BE2C (cell line): ENCODE results near the gene STRA6.

Experiments
- DNase-seq: peaks from one replicate; pipeline ENCODE4 v3.0.0-alpha.2; 2020
- H3K27me3 ChIP-seq: fragments of 250-450 bp; sonication (Bioruptor Pico); 2 replicates; pipeline ENCODE4 v1.5.1; 2020; ENCODE audit warnings: mild to moderate bottlenecking
- H3K36me3 ChIP-seq: fragments of 250-450 bp; sonication (Bioruptor Pico); 2 replicates; pipeline ENCODE4 v1.5.1; 2020; ENCODE audit warnings: mild to moderate bottlenecking
- H3K4me1 ChIP-seq: fragments of 250-450 bp; sonication (Bioruptor Pico); 2 replicates; pipeline ENCODE4 v1.5.1; 2020
- H3K4me3 ChIP-seq: 2 replicates; pipeline ENCODE4 v1.5.1; 2011; ENCODE audit warnings: low read depth, low read length
- H3K9me3 ChIP-seq: fragments of 250-450 bp; sonication (Bioruptor Pico); 2 replicates; pipeline ENCODE4 v1.5.1; 2020
- TF ChIP-seq, protein P1 (sequence below): IDR thresholded peaks from 2 replicates; pipeline ENCODE4 v1.5.1; 2012; ENCODE audit warnings: mild to moderate bottlenecking, low read depth, low read length

STRA6 gene

DNA sequence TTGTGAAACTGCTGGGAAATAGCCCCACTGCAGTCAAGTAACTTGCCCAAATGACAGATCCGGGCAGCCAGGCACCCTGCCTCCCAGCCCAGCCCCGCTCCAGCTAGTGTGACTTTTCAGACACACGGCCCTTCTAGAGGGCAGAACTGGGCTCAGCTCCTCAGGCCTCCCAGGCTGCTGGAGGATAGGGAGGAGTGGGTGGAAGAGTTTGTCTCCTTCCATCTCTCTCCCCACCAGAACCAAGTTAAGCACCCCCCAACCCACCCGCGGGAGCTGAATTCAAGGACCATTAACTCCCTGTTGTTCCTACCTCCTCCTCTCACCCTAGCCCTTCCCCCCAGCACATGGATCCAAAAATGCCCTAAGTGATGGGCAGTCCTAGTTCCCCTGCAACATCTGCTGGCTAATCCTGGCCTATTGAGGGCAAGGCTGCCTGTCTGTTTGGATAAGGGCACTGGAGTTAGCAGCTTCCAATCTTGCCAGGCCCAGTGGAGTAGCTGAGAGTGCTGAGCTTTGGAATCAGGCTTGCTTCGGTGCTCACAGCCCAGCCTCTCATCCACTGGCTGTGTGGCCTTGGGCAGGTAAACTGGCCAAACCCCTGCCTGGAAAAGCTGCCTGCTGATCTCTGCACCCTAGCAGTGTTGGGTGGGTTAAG lies 36.6 kb upstream of the STRA6 start:
- no peaks in the 10 kb centered on the region for H3K36me3 ChIP-seq
- H3K27me3 ChIP-seq = no peaks in the 10 kb centered on the region
- H3K4me3 ChIP-seq = no peak overlapping the region
- H3K9me3 ChIP-seq = no peaks in the 10 kb centered on the region
- TF ChIP-seq, protein P1, sequence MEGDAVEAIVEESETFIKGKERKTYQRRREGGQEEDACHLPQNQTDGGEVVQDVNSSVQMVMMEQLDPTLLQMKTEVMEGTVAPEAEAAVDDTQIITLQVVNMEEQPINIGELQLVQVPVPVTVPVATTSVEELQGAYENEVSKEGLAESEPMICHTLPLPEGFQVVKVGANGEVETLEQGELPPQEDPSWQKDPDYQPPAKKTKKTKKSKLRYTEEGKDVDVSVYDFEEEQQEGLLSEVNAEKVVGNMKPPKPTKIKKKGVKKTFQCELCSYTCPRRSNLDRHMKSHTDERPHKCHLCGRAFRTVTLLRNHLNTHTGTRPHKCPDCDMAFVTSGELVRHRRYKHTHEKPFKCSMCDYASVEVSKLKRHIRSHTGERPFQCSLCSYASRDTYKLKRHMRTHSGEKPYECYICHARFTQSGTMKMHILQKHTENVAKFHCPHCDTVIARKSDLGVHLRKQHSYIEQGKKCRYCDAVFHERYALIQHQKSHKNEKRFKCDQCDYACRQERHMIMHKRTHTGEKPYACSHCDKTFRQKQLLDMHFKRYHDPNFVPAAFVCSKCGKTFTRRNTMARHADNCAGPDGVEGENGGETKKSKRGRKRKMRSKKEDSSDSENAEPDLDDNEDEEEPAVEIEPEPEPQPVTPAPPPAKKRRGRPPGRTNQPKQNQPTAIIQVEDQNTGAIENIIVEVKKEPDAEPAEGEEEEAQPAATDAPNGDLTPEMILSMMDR = no peak
- H3K4me1 ChIP-seq = peaks cover 57% of the 10 kb centered on the region
- peak; percentile 63 for DNase-seq

DNA sequence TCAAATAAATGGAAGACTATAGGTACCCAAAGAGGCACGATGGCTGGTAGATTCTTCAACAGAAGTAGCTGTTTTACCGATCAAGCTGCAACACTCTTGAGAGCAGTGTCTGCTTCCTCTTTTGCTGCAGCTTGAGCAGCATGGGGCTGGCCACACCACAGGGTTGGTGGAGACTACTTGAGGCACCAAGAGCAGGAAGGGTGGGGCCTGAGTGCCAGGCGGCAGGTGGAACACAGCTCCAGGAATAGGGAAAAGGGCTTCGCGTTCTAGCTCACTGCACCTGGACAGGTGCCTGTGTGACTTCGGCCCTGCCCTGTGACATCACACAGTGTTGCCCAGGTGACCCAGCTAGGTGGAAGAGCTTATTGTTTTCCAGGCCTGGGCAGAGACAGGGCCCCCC lies 33.4 kb upstream of the STRA6 start, which contains the start of gene CCDC33:
Gene CCDC33, plus strand, starts transcription at position 365 of the 400 bp plus-strand sequence. CDS start 394 bp downstream, outside the sequence.
- no peak for DNase-seq
- Histone ChIP-seq H3K36me3 (no peaks in the 10 kb centered on the region), H3K4me3 (no peak within 1 kb of the TSS), H3K4me1 (peaks cover 56% of the 10 kb centered on the region), H3K27me3 (no peaks in the 10 kb centered on the region), H3K9me3 (no peaks in the 10 kb centered on the region)
- TF ChIP-seq, protein P1 = no peak

DNA sequence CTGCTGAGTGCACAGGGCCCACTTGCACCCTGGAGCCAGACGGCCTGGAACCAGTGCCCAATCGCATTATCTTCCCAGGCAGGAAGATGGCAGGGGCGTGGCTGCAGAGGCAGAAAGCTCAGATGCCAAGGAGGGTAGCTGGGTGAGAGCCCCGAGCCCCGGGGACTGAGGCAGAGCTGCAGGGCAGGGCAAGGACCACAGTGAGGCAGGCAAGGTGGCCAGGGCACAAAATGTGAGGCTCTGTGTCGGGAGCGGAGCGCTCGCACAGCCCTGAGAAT lies 31.9 kb upstream of the STRA6 start:
- TF ChIP-seq, protein P1 = no peak
- Histone ChIP-seq H3K27me3 (no peaks in the 10 kb centered on the region), H3K4me3 (no peak overlapping the region), H3K9me3 (no peaks in the 10 kb centered on the region), H3K36me3 (no peaks in the 10 kb centered on the region), H3K4me1 (peaks cover 60% of the 10 kb centered on the region)
- no peak for DNase-seq

DNA sequence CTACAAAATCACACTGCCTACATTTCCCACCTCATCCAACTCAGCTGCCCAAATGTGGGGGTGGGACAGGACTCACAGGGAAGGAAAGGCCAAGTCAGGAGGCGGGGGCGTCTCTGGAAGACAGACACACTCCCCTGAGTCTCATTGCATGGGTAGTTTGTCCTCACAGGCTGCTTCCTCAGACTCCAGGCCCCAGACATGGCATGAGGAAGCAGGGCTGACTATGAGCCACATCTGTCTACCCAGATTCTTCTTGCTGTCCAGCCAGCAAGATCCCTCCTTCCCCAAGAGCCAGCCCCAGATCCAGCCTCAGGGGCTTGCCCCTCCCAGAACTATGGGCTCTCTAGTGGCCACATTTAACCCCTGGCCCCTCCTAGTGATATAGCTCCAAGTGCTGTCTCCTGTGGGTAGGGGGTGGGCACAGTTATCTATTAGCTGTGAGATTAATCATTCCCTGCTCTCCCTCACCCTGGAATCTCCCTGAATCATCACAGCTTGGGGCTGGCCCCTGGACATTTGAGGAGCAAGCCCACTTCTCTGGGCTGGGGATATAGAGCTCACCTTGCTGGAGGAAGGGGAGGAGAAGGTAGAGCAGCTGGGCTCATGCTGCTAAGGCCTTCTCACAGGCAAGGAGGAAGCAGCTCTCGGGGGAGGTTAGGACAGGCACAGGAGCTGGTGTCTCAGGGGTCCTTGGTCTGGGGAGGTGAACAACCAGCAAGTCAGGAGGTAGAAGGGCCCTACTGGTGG lies 31.4 kb upstream of the STRA6 start:
- Histone ChIP-seq H3K9me3 (no peaks in the 10 kb centered on the region), H3K27me3 (no peaks in the 10 kb centered on the region), H3K4me3 (no peak overlapping the region), H3K4me1 (peaks cover 60% of the 10 kb centered on the region), H3K36me3 (no peaks in the 10 kb centered on the region)
- TF ChIP-seq, protein P1 = no peak
- DNase-seq = peak; percentile 63

DNA sequence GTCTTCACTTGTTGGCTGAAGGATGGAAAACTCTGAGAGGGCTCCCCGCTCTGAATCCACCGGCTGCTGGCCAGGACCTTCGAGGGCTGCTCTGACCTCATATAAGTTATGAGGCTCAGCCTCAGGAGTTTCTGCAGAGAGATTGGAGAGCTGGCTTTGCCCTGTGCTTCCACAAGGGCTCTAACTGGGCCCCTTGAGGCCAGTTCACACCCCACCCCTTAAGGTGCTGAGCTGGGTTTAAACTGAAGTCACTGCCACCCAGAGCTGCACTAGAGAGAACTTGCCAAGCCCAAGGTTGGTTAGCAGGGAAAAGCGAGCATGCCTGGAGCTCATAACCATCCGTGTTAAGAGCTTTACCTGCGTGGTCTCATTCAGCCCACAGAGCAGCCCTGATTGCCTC lies 30.8 kb upstream of the STRA6 start:
- peaks cover 56% of the 10 kb centered on the region for H3K4me1 ChIP-seq
- no peak for DNase-seq
- no peaks in the 10 kb centered on the region for H3K9me3 ChIP-seq
- H3K36me3 ChIP-seq = no peaks in the 10 kb centered on the region
- TF ChIP-seq, protein P1 = no peak
- no peaks in the 10 kb centered on the region for H3K27me3 ChIP-seq
- no peak overlapping the region for H3K4me3 ChIP-seq

DNA sequence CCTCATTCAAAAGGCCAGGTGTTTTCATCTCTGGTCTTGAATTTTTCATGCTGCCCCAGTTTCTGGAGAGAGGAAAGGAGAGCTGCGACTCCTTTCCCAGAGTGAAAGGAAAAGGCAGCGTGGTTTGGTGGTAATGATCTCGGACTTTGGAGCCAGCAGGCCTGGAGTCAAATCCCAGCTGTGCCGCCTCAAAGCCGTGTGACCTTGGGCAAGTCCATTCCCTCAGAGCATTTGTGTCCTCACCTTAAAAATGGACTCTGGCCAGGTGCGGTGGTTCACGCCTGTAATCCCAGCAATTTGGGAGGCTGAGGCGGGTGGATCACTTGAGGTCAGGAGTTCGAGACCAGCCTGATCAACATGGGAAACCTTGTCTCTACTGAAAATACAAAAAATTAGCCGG lies 28.9 kb upstream of the STRA6 start:
- no peak for DNase-seq
- Histone ChIP-seq H3K27me3 (no peaks in the 10 kb centered on the region), H3K36me3 (no peaks in the 10 kb centered on the region), H3K9me3 (no peaks in the 10 kb centered on the region), H3K4me1 (peaks cover 71% of the 10 kb centered on the region), H3K4me3 (no peak overlapping the region)
- TF ChIP-seq, protein P1 = no peak
